LNCaP clone FGC (cell line): Measurements from ENCODE around the gene HSPA4L.

Experiments used
- DNase-seq: peaks from one replicate; pipeline ENCODE4 v3.0.0-alpha.2; 2011; ENCODE audit warnings: low read depth
- H3K4me3 ChIP-seq: 2 replicates; pipeline ENCODE4 v1.5.1; 2011; ENCODE audit warnings: mild to moderate bottlenecking, low read depth, low read length, control low read depth
- CTCF ChIP-seq: IDR thresholded peaks from 2 replicates; pipeline ENCODE4 v1.5.1; 2012; ENCODE audit warnings: mild to moderate bottlenecking; ENCODE audit not compliant: control insufficient read depth, insufficient read depth; ENCODE audit errors: extremely low read depth

The HSPA4L gene

GRCh38 chr4:127776620-127777019, 5.5 kb upstream of the HSPA4L start:
- no peak for TF ChIP-seq CTCF
- H3K4me3 ChIP-seq = no peak overlapping the region
- DNase-seq = no peak

- DNase-seq = no peak
- TF ChIP-seq CTCF = no peak
- no peak overlapping the region for H3K4me3 ChIP-seq
Measured at GRCh38 chr4:127777487-127777886, 4.6 kb upstream of the HSPA4L start.

DNA sequence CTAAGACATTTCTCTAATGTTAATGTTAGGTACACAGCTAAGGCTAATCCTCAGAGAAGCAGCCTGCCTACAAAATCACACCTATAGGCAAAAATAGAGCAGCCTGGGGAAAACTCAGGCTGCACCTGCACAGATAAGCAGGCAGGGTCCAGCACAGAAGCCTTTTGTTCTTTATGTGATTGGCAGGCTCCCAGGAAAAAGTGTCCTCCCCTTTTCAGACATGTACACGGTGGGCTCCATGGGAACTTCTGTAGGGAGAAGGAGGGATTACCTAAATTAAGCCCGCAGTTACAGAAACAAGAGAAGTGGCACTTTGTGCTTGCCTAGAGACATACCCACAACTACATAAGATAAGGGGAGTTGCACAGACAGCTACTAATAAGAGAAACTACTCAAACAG, 4.0 kb upstream of the HSPA4L start:
- no peak for TF ChIP-seq CTCF
- DNase-seq = no peak

GRCh38 chr4:127780598-127780997, 1.5 kb upstream of the HSPA4L start:
- H3K4me3 ChIP-seq = no peak overlapping the region
- no peak for TF ChIP-seq CTCF
- DNase-seq = no peak

More for the DNA sequence above, 4.0 kb upstream of the HSPA4L start:
- no peak overlapping the region for H3K4me3 ChIP-seq

DNA sequence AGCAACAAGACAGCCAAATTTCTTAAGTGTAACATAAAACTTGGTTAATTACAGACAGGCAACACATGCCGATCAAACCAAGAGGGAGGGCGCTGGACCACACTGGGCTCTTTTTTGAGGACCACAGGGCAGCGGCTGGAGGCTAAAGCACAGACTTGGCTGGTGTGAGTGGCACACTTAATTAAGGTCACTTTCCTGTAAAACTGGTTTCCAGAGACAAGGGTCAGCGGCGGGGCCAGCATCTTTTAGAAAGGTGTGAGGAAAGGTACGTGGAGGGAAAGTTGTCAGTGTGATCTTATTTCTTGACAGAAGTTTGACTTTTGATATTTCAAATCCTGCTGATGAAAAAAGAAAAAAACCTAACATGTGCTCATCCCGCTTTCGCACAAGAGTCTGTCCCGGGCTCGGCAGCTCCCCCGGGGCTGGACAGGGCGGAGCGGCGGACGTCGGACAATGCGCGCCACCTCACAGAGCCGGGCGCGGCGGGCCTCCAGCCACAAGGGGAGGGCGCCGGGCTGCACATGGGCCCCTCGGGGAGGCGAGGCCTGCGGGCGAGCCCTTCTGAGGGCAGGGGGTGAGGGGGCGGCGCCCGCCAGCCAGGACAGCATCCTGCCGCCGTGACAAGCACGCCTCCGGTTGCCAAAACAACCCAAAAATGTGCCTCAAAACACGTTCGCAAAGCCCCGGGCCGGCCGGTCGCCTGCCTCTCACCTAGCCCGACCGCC, 660 bp upstream of the HSPA4L start:
- H3K4me3 ChIP-seq = peak overlapping the region; percentile 84
- no peak for DNase-seq

DNA sequence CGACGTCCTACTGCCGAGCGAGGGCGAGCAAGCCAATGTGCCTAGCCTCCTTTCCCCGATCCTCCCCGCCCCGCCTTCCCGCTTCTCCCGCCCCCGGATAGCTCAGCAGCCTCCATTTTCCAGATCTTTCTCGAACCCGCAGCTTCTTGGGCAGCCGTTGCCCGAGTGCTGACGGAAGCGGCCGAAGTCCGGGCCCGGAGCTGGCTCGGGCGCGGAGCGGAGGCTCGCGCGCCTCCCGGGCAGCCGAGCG, 172 bp upstream of the HSPA4L start:
- no peak for DNase-seq
- H3K4me3 ChIP-seq = peak overlapping the region; percentile 84
- TF ChIP-seq CTCF = no peak

More for the DNA sequence above, 660 bp upstream of the HSPA4L start:
- no peak for TF ChIP-seq CTCF
